Glomerular visceral epithelial cell (primary cell): ENCODE data around the gene SAMSN1.
"Not testable (repeated sequence)": the region's sequence is repeated elsewhere in the genome, so short reads cannot be mapped to it uniquely, and the experiment has no call there.

Source experiments
- DNase-seq: peaks from one replicate; pipeline ENCODE4 v3.0.0-alpha.2; 2016; ENCODE audit errors: extremely low spot score

The SAMSN1 gene

DNA sequence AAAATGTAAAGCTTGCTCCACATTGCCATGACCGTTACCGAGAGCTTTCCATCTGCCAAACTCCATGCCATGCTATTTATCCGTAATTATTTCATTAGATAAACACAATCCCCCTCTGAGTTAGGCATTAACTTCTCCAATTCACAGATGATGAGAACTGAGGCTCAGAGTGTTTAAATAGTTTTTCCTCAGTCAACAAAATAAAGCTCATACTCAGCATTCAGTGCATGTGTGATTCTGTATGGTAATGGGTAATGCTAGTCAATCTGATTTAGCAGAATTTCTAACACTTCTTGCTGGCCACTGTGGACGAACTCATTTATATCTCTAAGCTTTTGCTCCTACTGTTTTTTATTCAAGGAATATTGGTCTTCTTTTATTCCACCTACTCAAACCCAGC lies 17.3 kb downstream of the SAMSN1 start:
- no peak for DNase-seq

DNA sequence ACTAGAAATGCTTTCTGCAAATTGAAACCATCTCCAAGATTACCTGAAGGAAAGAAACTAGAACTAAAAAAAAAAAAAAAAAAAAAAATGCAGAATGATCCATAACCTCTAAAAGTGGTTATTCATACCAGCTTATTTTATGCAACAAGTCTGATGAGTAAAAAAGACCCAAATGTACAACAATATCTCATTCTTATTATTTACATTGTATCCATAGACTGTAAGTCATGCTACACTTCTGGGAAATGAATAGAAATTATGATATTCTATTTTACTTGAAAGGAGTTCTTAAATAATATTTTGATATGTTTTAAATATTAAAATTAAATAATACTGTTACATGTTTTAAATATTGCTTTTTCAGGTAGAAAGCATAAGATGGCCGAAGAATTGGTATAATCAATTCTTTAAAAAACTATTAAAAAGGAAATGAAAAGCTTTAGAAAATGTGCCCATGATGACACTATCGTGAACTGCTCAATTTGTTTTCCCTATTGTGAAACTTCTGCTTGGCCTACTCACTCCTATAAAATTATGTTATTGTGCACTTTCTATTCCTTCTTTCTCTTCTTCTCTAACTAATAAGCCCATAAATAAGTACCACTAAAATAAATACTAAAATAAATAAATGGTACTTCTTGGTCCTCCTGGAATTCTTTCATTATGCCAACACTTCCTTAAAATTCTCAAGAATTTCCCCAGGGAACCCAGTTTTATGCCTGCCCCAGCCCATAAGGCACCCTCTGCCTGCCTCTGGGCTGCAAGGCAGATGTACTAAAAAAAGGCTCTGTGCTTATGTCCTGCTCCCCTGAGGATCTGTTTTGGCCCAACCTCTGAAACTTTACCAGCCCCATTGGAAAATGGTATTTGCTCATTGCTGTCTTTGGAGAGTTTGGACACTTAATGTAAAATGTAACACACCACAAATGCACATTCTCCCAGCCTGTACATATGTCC lies 18.1 kb downstream of the SAMSN1 start:
- DNase-seq, result no peak

- no peak for DNase-seq
These were observed 19.0 kb downstream of the SAMSN1 start for GRCh38 chr21:14526836-14527695.

GRCh38 chr21:14526199-14526598 lies 19.9 kb downstream of the SAMSN1 start:
- DNase-seq, result no peak

GRCh38 chr21:14523234-14523633 lies 22.9 kb downstream of the SAMSN1 start:
- DNase-seq, result no peak

GRCh38 chr21:14522736-14523135 lies 23.4 kb downstream of the SAMSN1 start:
- no peak for DNase-seq

GRCh38 chr21:14520535-14520934 lies 25.6 kb downstream of the SAMSN1 start:
- DNase-seq, result no peak

GRCh38 chr21:14519000-14519399 lies 27.1 kb downstream of the SAMSN1 start:
- no peak for DNase-seq

DNA sequence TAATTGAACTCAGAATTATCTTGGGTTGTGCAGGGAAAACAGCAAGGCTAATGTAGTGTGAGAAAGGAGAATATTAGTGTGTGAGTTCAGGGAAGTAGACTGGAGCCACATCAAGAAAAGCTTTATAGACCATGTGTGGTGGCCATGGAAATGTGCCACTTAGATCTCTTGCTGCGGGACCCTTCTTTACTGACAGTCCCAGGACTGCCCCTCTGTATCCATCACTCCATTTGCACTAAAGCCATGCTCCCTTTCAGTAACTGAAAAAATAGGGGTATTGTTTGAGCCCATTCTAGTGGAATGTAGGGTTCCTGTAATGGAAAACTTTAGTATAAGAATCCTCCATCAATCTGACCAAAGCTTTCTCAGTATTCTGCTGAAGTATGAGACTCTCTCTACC lies 32.3 kb downstream of the SAMSN1 start:
- no peak for DNase-seq

DNA sequence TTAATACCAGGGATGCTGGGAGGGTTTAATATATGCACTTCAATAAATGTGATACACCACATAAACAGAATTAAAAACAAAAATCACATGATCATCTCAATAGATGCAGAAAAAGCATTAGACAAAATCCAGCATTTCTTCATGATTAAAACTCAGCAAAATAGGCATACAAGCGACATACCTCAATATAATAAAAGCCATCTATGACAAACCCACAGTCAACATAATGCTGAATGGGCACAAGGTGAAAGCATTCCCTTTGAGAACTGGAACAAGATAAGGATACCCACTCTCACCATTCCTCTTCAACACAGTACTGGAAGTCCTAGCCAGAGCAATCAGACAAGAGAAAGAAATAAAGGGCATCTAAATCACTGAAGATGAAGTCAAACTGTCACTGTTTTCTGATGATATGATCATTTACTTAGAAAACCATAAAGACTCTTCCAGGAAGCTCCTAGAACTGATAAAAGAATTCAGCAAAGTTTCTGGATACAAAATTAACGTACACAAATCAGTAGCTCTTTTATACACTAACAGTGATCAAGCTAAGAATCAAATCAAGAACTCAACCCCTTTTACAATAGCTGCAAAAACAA lies 39.2 kb downstream of the SAMSN1 start:
- DNase-seq, result not testable (repeated sequence)

- DNase-seq, result no peak
These were observed 45.2 kb downstream of the SAMSN1 start for GRCh38 chr21:14500873-14501272.

GRCh38 chr21:14499316-14499715 lies 46.8 kb downstream of the SAMSN1 start:
- no peak for DNase-seq

- DNase-seq, result no peak
These were observed 48.3 kb downstream of the SAMSN1 start for GRCh38 chr21:14497825-14498224.

GRCh38 chr21:14495075-14495474 lies 51.0 kb downstream of the SAMSN1 start:
- no peak for DNase-seq

DNA sequence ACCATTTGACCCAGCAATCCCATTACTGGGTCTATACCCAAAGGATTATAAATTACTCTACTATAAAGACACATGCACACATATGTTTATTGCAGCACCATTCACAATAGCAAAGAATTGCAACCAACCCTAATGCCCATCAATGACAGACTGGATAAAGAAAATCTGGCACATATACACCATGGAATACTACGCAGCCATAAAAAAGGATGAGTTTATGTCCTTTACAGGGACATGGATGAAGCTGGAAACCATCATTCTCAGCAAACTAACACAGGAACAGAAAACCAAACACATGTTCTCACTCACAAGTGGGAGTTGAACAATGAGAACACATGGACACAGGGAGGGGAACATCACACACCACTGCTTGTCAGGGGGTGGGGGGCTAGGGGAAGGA lies 51.9 kb downstream of the SAMSN1 start:
- DNase-seq, result not testable (repeated sequence)

GRCh38 chr21:14493731-14494130 lies 52.4 kb downstream of the SAMSN1 start:
- no peak for DNase-seq

- DNase-seq, result no peak
These were observed 53.2 kb downstream of the SAMSN1 start for GRCh38 chr21:14492931-14493330.

- no peak for DNase-seq
These were observed 54.8 kb downstream of the SAMSN1 start for GRCh38 chr21:14491269-14491681.

GRCh38 chr21:14488672-14489204 lies 57.4 kb downstream of the SAMSN1 start:
- no peak for DNase-seq

- DNase-seq, result no peak
These were observed 58.4 kb downstream of the SAMSN1 start for GRCh38 chr21:14487490-14488432.

- no peak for DNase-seq
These were observed 59.2 kb downstream of the SAMSN1 start for GRCh38 chr21:14486869-14487268.
